Progenitor cell of endocrine pancreas (in vitro differentiated cells): ENCODE results near the gene NMUR1. TPM values are rescaled to one million over a fixed set of nuclear protein-coding genes. Genes with fewer than 3 reads are reported as not detected.

Experiments used
- DNase-seq: peaks from one replicate; pipeline ENCODE4 v3.0.0; 2021; ENCODE audit warnings: low spot score; ENCODE audit not compliant: unreplicated experiment
- H3K27ac Mint-ChIP-seq: 2 replicates; pipeline ENCODE4 v1.8.0; 2021; ENCODE audit warnings: mild to moderate bottlenecking, moderate library complexity, mixed read lengths
- H3K27me3 Mint-ChIP-seq: 2 replicates; pipeline ENCODE4 v1.8.0; 2021; ENCODE audit warnings: mixed read lengths
- H3K36me3 Mint-ChIP-seq: 2 replicates; pipeline ENCODE4 v1.8.0; 2022; ENCODE audit warnings: mixed read lengths; ENCODE audit not compliant: insufficient read depth
- H3K4me1 Mint-ChIP-seq: 2 replicates; pipeline ENCODE4 v1.8.0; 2021; ENCODE audit warnings: low read depth, mixed read lengths
- H3K4me3 Mint-ChIP-seq: 2 replicates; pipeline ENCODE4 v1.8.0; 2021; ENCODE audit warnings: low read depth, mild to moderate bottlenecking, moderate library complexity, mixed read lengths
- H3K9me3 Mint-ChIP-seq: 2 replicates; pipeline ENCODE4 v1.8.0; 2021; ENCODE audit warnings: low read depth, mixed read lengths
- CTCF ChIP-seq: fragments of 200-600 bp; sonication (generic); IDR thresholded peaks from one replicate; pipeline ENCODE4 v1.5.0; 2021; ENCODE audit warnings: antibody characterized with exemption, mild to moderate bottlenecking; ENCODE audit not compliant: unreplicated experiment
- total RNA-seq: library from RNA; stranded (reverse); gene quantifications from 2 replicates; pipeline ENCODE4 v1.2.1, GENCODE V29; 2021

NMUR1 gene
- total RNA-seq, 1 donor from 2014 or later = not detected

- Mint-ChIP-seq H3K4me1 (peaks cover 11% of the 10 kb centered on the region), H3K4me3 (peak overlapping the region; percentile 45), H3K9me3 (no peaks in the 10 kb centered on the region), H3K36me3 (no peaks in the 10 kb centered on the region), H3K27me3 (no peaks in the 10 kb centered on the region), H3K27ac (peak overlapping the region; percentile 77)
- DNase-seq = no peak
- TF ChIP-seq CTCF = no peak
Measured at GRCh38 chr2:231512222-231512621, 18.0 kb downstream of the NMUR1 start.

- peak overlapping the region; percentile 26 for H3K27ac Mint-ChIP-seq
- H3K9me3 Mint-ChIP-seq = no peaks in the 10 kb centered on the region
- H3K27me3 Mint-ChIP-seq = no peaks in the 10 kb centered on the region
- TF ChIP-seq CTCF = no peak
- no peak for DNase-seq
- H3K36me3 Mint-ChIP-seq = peaks cover 3% of the 10 kb centered on the region
- no peak overlapping the region for H3K4me3 Mint-ChIP-seq
- peaks cover 3% of the 10 kb centered on the region for H3K4me1 Mint-ChIP-seq
Measured at GRCh38 chr2:231503766-231504165, 26.5 kb downstream of the NMUR1 start.

GRCh38 chr2:231502596-231502995 is 27.6 kb downstream of the NMUR1 start:
- peaks cover 3% of the 10 kb centered on the region for H3K36me3 Mint-ChIP-seq
- peaks cover 3% of the 10 kb centered on the region for H3K4me1 Mint-ChIP-seq
- no peak for TF ChIP-seq CTCF
- no peaks in the 10 kb centered on the region for H3K9me3 Mint-ChIP-seq
- no peak for DNase-seq
- no peaks in the 10 kb centered on the region for H3K27me3 Mint-ChIP-seq
- no peak overlapping the region for H3K27ac Mint-ChIP-seq
- H3K4me3 Mint-ChIP-seq = no peak overlapping the region

- Mint-ChIP-seq H3K27ac (no peak overlapping the region), H3K4me3 (no peak overlapping the region), H3K9me3 (no peaks in the 10 kb centered on the region), H3K36me3 (no peaks in the 10 kb centered on the region), H3K4me1 (no peaks in the 10 kb centered on the region), H3K27me3 (no peaks in the 10 kb centered on the region)
- DNase-seq = no peak
- TF ChIP-seq CTCF = no peak
Measured at GRCh38 chr2:231497651-231498050, 32.6 kb downstream of the NMUR1 start.

- Mint-ChIP-seq H3K27ac (no peak overlapping the region), H3K36me3 (no peaks in the 10 kb centered on the region), H3K4me1 (no peaks in the 10 kb centered on the region), H3K27me3 (no peaks in the 10 kb centered on the region), H3K4me3 (no peak overlapping the region), H3K9me3 (peaks cover 2% of the 10 kb centered on the region)
- DNase-seq = no peak
- no peak for TF ChIP-seq CTCF
Measured at GRCh38 chr2:231494669-231495068, 35.6 kb downstream of the NMUR1 start.
